ENCODE data around the gene NEURL4.
"Not testable (repeated sequence)": the region's sequence is repeated elsewhere in the genome, so short reads cannot be mapped to it uniquely, and the experiment has no call there.

NEURL4 gene

DNA sequence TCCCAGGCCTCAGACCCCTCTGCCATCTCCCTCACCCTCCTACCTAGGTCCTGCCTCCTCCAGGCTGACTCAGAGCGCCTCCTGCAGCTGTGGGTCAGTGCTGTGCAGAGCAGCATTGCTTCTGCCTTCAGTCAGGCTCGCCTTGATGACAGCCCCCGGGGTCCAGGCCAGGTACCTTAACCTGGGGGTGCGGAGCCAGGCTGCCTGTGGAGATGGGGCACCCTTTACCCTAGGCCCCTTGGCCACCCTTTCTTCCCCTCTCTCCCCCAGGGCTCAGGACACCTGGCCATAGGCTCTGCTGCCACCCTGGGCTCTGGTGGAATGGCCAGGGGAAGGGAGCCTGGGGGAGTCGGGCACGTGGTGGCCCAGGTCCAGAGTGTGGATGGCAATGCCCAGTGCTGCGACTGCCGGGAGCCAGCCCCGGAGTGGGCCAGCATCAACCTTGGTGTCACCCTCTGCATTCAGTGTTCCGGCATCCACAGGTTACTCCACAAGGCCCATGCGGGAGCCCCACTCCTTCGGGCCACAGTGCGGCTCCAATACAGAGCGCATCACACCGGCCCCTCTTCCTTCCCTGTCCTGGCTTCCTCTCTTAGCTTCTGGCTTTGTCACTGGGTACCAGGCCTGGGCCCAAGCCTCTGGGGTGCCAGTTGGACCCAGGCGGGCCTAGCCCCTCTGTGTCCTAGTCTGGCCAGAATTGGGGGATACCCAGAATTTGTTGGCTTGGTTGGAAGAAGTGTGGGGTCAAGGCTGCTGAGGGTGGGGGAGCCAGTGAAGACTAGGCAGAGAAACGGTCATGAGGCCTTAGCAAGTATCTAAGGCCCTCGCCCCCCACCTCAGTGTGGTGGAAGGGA, 17.9 kb upstream of the NEURL4 start:
- no peak for DNase-seq

DNA sequence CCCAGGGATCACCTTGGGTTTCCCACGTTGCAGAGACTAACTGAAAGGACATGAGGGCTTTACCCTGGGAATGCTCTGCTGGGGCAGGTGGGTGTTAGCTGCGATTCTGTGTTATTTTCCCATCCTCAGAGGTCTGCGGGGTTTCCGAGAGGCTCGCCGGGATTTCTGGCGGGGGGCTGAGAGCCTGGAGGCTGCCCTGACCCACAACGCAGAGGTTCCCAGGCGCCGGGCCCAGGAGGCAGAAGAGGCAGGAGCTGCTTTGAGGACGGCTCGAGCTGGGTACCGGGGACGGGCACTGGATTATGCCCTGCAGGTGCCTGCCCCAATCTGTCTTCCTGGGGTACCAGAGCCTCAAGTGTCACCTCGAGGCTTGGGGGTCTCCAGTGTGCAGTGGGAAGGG, 14.1 kb upstream of the NEURL4 start:
- no peak for DNase-seq

- DNase-seq, result no peak
These were observed 12.7 kb upstream of the NEURL4 start for GRCh38 chr17:7341842-7342241.

GRCh38 chr17:7340179-7340578, 11.0 kb upstream of the NEURL4 start:
- no peak for DNase-seq

DNA sequence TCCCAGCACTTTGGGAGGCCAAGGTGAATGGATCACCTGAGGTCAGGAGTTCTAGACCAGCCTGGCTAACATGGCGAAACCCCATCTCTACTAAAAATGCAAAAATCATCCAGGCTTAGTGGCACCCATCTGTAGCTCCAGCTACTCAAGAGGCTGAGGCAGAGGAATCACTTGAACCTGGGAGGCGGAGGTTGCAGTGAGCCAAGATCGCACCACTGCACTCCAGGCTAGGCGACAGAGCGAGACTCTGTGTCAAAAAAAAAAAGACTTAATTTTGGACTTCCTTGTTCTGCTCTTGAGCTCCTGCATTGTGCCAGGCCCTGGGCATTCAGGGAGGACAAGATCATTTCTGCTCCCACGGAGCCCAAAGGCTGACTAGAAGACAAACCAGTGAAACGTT, 8.5 kb upstream of the NEURL4 start:
- not testable (repeated sequence) for DNase-seq

- peak; percentile 86 for DNase-seq
These were observed 7.4 kb upstream of the NEURL4 start, which contains the start of gene ACAP1 for GRCh38 chr17:7336240-7337175. TSS of gene ACAP1 (plus strand) at chr17:7336529. CDS start at chr17:7336735, 206 bp downstream.

- DNase-seq, result not testable (repeated sequence)
These were observed 6.6 kb upstream of the NEURL4 start for GRCh38 chr17:7335765-7336164.

DNA sequence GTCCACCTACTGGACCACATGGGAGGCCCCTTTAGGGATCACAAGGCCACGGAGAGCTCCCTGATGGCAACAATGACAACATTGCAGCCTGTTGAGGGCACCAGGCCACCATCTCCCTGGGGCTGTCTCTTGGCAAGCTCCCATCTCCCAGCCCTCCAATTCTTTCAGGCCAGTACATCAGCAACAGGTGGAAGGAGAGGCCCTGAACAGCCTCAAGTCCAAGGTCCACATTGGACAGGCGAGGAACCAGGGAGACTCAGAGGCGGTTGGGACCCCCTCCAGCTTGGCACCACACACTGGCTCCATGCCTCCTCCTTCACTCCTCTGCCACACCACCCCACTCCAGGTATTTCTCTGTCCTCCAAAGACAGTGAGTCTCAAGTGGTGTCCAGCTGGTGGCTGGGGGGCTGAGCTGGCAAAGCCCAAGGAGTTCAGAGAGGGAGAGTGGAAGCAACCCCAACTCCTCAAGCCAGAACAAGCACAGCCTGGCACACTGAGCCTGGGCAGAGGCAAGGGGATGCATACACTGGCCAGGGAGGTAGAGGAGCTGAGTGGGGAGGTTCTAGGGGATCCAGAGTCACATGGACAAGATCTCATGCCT, 5.9 kb upstream of the NEURL4 start:
- no peak for DNase-seq

GRCh38 chr17:7332600-7333069, 3.5 kb upstream of the NEURL4 start:
- peak; percentile 57 for DNase-seq

GRCh38 chr17:7332111-7332510, 3.0 kb upstream of the NEURL4 start:
- no peak for DNase-seq

DNA sequence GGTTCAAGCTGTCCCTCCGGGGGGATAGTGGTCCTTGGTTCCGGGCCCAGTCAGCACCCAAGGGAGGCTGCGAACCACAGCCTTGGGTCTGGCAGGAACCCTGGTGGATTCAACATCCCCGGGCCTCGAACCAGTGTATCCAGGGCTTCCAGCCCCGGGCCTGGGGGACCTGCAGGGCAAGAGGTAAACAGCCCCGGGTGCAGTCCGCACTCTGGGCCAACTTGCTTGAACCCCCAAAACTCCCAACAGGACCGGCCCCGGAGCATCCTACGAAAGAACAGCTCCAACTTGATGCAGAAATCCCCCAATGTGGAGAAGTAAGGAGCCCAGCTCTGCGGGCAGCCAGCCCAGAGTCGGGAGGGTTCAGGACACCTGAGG, 1.5 kb upstream of the NEURL4 start:
- DNase-seq, result no peak

GRCh38 chr17:7329997-7330637, 982 bp upstream of the NEURL4 start:
- peak; percentile 70 for DNase-seq

DNA sequence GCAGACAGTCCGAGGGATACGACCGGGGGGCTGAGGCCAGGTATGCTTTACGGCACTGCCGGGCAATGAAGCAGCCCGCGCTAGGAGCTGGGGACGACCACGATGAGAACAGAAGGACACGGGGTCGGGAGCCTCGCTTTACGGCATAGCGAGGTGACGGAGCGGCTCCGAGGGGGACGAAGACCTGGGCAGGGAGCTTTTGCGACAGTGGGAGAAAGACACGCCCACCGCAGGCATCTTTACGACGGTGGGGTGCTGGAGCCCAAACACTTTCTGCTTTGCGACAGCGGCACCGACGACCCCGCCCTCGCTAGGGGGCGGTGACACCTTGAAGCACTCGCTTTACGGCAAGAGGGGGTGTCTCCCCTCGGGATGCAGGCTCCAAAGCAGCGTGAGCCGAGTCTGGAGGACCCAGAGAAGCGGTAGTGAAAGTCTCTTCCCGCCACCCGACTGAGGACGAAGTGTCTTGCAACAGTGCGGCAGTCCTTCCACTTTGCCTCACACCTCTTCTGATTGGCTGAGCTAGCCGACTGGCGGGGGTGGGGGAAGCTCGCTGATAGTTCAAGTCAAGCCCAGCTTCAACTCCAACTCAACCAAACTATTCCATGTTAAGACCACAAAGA, 350 bp upstream of the NEURL4 start:
- DNase-seq, result peak; percentile 98

DNA sequence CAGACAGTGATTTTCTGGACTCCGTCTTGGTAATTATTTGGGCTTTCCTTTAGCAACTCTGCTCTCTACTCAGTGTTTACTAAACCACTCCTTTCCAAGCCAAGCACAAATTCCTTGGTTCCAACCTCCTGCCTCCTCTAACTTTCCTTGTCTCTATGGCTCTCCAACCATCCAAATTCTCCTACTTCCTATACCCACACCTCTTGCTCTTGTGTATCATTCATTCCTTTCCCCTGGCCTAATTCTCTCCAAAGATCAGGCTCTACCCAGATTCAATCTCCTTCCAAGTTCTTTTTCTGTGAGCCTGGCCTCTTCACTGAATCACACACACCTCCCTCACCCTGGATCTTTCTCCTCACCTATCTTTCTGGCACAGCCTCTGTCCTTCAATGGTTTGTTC, 1.1 kb downstream of the NEURL4 start:
- no peak for DNase-seq

GRCh38 chr17:7327501-7327900, 1.6 kb downstream of the NEURL4 start:
- DNase-seq, result no peak

GRCh38 chr17:7327056-7327455, 2.1 kb downstream of the NEURL4 start:
- no peak for DNase-seq

DNA sequence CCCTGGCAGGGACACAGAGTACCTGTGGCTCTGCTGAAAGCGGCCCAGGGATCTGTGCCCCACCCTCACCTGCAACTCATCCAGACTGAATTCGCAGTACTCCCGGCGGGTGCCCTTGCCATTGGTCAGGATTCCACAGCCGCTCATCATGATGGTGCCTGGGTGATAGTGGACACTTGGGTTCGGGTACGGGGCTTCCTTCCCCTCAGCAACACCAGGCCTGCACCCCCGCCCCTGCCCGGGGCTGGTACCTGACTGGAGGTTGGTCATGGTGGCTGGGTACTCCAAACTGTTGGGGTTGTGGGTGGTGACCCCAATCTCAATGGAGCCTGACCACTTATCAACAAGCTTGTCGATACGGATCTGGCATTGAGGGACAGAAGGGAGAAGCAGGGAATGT, 2.9 kb downstream of the NEURL4 start:
- DNase-seq, result no peak

DNA sequence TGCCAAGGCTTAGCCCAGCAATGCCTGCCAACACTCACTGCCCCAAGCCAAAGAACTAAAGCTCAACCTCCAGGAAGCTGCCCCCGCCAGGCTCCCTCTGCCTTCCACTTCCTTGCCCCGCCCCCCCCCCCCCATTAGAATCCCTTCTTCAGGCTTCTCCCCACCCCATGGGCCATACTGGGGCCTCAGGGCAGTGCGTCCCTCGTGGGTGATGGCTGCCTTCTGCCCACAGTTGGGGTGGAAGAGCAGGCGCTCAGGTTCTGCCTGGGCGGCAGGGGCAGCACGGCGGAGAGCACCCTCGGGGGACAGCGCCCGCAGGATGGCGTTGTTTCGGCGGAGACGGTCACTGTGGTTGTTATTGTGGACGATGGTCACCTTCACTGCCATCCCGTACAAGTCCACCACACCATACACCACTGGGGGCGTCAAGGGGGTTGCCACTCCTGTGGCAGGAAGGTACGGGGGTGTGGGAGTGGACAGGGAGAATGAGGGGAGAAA, 4.1 kb downstream of the NEURL4 start:
- DNase-seq, result no peak

DNA sequence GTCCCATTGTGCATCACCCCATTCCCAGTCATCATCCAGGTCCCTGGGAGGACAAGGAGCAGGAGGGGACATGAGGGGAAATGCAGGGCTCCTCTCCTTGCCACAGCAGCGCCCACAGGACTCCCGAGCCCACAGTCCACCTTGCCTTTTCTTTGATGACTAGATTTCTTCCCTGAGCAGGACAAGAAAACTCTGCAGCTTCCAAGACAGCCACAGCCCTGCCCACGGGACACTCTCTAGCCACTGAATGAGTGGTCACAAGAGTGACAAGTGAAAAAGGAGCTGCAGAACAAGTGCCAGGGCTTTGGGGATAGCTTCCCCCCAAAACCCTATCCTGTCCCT, 4.7 kb downstream of the NEURL4 start:
- DNase-seq, result no peak

- DNase-seq, result peak; percentile 55
These were observed 5.3 kb downstream of the NEURL4 start for GRCh38 chr17:7323731-7324437.

DNA sequence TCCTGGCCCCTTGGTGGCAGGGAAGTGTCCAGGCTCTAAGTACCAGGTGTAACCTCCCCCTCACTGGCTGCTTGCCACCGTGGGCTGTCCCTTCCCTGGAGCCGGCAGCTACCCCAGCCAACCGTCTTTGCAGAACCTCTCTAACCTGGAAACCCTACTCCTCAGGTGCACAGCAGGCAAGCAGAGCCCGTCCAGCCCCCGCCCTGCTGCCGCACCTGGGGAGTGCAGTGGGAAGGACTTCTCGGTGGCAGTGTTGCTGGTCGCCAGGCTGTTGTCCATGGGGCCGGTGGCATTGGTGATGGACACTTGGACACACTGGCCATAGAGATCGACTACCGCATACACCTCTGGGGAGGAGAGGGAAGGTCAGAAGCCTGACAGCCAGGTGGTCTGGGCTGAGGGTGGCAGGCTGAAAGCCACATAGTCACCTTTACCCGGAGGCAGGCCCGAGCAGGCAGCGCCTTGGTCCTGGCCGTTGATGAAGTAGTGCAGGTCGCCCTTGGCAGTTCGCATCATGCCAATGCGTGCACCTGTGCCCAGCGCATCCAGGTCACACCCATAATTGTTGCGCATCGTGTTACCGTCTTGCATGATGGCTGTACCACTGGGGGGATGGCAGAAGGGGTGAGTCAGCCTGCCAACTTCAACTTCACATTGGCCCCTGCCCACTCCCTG, 6.5 kb downstream of the NEURL4 start:
- no peak for DNase-seq
